GM18502 (cell line): ENCODE measurements around the gene EEF2K.

Experiments
- ATAC-seq: cut with Tn5 transposase; IDR thresholded peaks from one replicate; pipeline ENCODE4 v1.9.1; 2021; ENCODE audit warnings: mild to moderate bottlenecking; ENCODE audit not compliant: unreplicated experiment, poor library complexity

EEF2K gene

DNA sequence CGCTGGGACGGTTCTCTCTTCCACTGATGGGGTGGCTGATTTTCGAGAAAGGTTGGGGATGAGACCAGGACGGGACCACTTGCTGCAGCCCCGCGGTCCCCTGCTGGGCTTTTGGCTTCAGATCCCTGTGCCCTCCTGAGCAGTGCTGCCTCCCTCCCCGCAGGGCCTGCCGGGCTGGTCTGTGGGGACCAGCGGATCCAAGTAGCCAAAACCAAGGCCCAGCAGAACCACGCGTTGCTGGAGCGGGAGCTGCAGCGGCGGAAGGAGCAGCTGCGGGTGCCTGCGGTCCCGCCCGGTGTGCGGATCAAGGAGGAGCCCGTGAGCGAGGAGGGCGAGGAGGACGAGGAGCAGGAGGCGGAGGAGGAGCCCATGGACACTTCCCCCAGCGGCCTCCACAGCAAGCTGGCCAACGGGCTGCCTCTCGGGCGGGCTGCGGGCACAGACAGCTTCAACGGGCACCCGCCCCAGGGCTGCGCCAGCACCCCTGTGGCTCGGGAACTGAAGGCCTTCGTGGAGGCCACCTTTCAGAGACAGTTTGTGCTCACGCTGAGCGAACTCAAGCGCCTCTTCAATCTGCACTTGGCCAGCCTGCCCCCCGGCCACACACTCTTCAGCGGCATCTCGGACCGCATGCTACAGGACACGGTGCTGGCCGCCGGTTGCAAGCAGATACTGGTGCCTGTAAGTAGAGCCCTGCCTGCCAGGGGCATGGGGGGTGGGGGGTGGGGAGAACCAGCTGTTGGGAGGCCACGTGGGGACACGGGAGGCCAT lies 119.7 kb downstream of the EEF2K start:
- ATAC-seq = no peak

DNA sequence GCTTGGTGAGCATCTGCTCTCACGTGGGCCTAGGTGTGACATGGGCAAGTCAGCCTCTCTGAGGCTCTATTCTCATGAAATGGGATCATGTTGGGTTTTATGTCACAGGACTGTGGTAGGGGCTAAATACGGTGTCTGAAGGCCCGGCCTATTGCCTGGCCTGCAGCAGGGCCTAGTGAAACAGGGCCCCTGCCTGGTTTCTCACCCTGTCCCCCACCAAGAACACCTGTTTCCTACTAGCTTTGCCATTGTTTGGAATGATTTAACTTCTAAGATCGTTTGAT lies 120.2 kb downstream of the EEF2K start:
- ATAC-seq = no peak

DNA sequence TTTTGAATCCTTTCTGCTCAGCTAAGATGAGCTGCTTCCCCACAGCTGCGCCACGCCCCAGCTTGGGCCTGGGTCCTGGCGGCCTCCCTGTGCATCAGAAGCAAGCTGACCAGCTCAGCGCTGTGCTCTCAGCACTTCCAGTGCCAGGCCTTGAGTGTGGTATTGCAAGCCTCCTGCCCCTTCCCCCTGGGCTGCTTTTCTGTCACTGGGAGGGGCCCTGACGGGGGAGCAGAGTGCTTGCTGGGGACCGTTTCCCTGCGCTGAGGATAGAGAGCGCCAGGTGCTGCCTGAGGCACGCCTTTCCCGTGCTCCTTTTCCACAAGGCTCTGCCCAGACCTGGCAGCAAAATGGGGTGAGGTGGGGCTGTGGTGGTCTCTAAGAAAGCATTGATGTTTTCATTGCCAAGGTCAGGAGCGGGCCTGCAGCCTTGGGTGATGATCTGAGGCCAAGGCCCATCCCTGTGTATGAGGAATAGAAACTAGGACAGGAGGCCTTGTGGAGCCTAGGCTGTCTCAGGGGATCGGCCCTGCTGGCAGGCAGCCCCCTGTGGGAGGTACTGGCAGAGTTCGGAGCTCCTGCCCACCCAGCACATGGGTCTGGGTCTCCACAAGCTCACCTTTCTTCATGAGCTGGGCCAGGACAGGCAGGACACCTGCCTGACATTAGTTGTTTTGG lies 120.8 kb downstream of the EEF2K start:
- no peak for ATAC-seq

DNA sequence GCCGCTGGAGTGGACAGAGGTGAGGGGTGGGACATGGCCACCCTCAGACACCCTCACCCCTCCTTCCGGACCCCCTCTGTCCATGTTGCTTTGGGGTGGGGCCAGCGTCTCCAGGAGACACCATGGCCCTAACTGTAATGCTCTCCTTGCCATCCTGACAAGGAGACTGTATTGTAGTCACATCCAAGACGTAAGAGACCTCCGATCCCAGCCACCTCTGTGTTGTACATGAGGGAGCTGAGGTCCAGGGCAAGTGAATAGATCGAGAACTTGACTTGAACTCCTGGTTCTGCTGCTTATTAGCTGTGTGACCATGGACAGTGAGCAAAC lies 121.3 kb downstream of the EEF2K start:
- no peak for ATAC-seq

DNA sequence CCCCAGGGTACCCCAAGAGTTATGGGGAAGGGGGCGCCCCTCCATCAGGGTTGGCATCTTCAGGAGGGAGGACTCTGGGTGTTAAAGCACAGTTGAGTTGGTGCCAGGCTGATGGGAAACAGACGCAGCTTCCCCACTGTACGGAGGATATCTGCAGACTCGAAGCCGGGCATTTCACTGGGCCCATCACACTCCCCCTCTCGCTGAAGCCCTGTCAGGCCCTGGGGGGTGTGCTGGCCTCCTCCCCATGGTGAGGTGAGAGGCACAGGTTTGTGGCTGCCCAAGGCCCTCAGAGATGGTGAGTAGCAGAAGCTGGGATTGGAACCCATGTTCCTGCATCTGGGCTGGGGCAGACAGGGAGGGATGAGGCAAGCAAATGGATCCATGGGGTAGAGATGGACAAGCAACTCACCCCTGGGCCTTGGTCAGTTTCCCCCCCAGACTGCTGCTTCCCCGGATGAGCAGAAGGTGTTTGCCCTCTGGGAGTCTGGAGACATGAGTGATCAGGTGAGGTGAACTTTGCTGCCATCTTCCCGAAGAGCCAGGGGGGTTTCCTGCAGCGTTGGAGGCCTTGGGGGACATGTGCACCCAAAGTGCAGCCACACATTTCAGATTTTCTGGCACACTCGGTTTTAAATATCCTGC lies 122.1 kb downstream of the EEF2K start:
- ATAC-seq = no peak

DNA sequence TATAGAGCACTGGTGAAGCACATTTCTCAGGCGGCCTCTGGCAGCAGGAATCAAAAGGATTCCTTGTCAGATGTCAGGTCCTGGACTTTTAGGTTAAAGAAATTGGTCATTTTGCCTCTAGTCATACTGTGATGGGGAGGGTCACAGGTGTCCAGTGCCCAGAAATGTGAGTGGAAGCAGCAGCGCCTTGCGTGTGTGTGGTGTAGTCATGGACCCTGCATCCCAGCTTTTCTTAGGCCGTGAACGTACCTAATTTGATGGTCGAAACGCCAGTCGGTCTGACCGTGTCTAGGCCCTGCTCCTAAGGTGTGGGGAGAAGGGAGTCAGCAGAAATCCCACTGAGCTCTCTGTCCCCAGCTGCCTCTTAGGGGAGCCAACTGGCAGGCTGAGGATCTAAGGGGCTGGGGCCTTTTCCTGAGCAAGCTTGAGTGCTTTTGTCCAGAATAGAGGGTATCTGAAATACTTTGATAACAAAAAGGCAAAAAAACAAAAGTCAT lies 123.2 kb downstream of the EEF2K start:
- no peak for ATAC-seq

DNA sequence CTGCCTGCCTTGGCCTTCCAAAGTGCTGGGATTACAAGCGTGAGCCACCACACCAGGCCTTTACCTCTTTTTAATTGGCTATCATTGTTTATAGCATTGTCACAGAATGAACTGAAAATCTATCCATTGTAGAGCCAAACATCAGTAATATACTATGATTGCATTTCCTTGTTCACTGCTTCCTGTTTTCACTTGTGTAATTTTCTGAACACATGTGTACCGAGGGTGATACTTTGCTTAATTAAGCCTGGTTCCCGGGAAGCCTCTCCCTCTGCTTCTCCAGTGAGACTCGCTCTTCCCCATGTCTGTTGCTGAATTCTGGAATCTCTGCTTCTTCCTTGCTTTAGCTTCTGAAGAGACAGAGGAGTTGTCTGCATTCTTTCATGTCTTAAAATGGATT lies 124.2 kb downstream of the EEF2K start:
- ATAC-seq = no peak

DNA sequence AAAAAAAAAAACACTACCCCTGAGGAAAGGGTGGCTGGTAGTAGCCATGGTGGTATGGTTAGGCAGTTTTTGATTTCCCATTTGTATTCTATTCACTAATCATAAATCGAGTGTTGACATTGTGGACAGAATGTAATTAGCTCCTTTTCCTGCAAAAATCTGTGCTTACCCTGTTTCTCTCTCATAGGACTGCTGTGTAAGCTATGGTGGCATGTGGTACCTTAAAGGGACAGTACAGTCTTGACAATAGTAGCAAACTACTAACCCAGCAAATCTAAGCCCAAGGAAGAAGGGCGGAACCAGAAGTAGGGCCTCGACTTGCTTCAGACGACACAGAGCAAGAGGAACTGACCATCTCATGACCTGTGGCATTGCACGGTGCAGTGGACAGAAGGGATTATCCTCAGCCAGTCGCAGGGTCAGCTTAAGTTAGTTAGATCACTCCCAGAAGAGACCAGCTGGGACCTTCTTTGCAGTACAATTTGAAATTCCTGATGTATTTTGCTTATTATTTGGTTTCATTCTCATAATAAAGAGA lies 127.4 kb downstream of the EEF2K start:
- no peak for ATAC-seq

DNA sequence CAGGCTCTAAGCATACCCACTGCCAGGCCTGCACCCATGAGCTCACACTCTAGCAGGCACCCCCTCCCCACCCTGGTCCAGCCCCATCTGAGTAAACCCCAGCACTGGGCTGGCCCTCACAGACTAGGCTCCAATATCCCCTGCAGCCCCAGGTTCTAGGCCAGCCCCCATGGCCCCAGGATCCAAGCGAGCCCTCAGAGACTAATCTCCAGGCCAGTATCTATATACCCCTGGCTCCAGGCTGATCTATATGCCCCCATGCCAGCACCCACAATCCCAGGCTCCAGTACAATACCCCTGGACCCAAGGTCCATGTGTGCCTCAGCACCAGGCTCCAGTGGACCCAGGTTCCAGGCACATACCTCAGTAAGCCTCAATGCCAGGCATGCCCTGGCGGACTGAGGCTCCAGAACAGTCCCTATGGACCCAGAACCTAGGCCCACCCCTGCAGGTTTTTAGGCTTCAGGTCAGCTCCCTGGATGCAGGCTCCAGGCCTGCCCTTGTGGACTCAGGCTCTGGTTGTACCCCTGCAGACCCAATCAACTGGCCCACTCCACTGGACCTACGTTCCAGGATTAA lies 129.7 kb downstream of the EEF2K start:
- ATAC-seq = no peak

DNA sequence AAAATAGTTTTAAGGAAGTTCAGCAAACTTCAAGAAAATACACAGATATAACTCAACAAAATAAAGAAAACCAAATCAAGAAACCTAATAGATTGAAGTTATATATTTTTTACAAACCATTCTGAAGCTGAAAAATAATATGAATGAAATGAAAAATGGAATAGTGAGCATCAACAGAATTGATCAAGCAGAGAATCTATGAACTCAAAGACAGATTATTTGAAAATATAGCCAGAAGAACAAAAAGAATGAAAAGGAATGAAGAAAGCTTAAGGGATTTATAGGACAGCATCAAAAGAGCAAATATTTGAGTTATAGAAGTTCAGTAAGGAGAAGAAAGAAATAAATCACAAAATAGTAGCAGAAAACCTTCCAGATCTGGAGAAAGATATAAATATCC lies 130.5 kb downstream of the EEF2K start:
- no peak for ATAC-seq

DNA sequence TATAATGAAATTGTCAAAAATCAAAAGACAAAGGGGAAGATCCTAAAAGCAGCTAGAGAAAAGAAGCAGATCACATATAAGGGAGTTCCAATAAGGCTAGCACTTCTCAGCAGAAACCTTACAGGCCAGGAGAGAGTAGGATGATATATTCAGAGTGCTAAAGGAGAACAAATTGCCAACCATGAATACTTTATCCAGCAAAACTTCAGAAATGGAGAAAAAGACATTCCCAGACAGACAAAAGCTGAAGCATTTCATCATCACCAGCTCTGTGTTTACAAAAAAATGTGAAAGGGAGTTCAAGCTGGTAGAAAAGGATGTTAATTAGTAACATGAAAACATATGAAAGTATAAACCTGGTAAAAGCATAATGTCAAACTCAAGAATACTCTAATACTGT lies 131.0 kb downstream of the EEF2K start:
- ATAC-seq = no peak

DNA sequence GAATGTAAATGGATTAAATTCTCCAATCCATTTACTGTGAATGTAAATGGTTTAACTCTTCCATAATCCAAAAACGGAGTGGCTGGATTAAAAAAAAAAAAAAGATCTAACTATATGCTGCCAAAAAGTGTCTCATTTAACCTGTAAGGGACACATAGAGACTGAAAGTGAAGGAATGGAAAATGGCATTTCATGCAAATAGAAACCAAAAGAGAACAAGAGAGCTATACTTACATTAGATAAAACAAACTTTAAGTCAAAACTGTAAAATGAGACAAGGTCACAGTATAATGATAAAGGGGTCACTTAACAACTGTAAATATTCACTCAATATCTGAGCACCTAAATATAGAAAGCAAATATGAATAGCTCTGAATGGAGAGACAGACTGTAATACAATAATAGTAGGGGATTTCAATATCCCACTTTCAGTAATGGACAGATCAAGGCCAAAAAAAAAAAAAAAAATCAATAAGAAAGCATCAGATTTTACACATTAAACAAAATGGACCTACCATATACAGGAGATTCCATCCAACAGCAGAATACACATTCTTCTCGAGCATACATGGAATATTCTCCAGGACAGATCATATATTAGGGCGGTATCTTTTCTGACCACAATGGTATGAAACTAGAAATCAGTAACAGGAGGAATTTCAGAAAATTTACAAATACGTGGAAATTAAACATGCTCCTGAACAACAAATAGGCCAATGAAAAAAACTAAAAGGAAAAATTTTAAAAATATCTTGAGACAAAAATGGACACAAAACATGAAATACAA lies 132.0 kb downstream of the EEF2K start:
- no peak for ATAC-seq
